HepG2 (cell line): ENCODE data around the gene ADAMTSL3.

Source experiments
- CREB1 ChIP-seq, 2 experiments: fragments of 450-650 bp in 1 of 2; IDR thresholded peaks; 2 replicates each; pipeline ENCODE4 v1.6.1; 2016 to 2017; ENCODE audit warnings: control low read depth in 1 of 2, mild to moderate bottlenecking in 1 of 2, missing compliant biosample characterization in 1 of 2, missing genetic modification characterization in 1 of 2
- CTCF ChIP-seq: sonication (generic); formaldehyde crosslinking; IDR thresholded peaks from 2 replicates; pipeline ENCODE4 v1.5.0; 2020; ENCODE audit warnings: mild to moderate bottlenecking, missing genetic modification reagents, moderate library complexity
- GATAD2A ChIP-seq: IDR thresholded peaks from 2 replicates; pipeline ENCODE4 v1.6.1; 2016
- HES4 ChIP-seq: sonication (generic); formaldehyde crosslinking; IDR thresholded peaks from 2 replicates; pipeline ENCODE4 v1.9.0; 2021; ENCODE audit warnings: mild to moderate bottlenecking, missing genetic modification reagents, borderline replicate concordance
- SMC3 ChIP-seq: IDR thresholded peaks from 2 replicates; pipeline ENCODE4 v1.6.1; 2011; ENCODE audit warnings: low read length, improper control_type of control experiment
- ZNF713 ChIP-seq: sonication (generic); formaldehyde crosslinking; IDR thresholded peaks from 2 replicates; pipeline ENCODE4 v1.4.0; 2020; ENCODE audit warnings: mild to moderate bottlenecking, missing genetic modification reagents
- TF ChIP-seq, protein P1 (sequence below): sonication (generic); formaldehyde crosslinking; IDR thresholded peaks from 2 replicates; pipeline ENCODE4 v1.4.0; 2020; ENCODE audit warnings: mild to moderate bottlenecking, missing genetic modification reagents

DNA sequence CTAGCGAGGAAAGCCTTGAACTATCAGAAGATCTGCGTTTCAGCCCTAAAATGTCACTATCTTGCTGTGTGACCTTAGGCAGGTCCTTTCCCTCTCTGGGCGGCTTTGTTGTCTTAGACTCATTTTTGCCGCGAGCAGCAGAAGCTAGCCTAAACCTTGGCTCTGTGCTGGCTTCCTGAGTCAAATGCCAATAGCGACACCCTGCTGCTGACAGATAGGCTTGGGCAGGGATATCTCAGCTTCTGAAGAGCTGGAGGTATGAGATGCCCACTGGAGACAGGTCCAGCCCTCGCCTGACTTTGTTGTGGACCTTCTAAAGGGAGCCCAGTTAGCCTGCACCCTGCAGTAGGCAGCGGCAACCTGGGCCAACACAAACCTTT lies 1.3 kb downstream of the ADAMTSL3 start:
- TF ChIP-seq HES4 (CRISPR knock-in tag) (no peak), CREB1 (IDR thresholded peaks at IDR 0.05) (no peak), CREB1 (CRISPR knock-in tag; IDR thresholded peaks at IDR 0.05) (no peak), CTCF (CRISPR knock-in tag) (no peak), GATAD2A (no peak), SMC3 (no peak), ZNF713 (CRISPR knock-in tag) (no peak)
- TF ChIP-seq, protein P1, sequence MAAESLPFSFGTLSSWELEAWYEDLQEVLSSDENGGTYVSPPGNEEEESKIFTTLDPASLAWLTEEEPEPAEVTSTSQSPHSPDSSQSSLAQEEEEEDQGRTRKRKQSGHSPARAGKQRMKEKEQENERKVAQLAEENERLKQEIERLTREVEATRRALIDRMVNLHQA (CRISPR knock-in tag): no peak
